Bone marrow (tissue), 2 donors: ENCODE data around the gene FGFR4.

Experiments used
- DNase-seq, 2 donors: peaks; one replicate each; lab custom pipeline; 2025; lab: John Stamatoyannopoulos, UW

Gene FGFR4

DNA sequence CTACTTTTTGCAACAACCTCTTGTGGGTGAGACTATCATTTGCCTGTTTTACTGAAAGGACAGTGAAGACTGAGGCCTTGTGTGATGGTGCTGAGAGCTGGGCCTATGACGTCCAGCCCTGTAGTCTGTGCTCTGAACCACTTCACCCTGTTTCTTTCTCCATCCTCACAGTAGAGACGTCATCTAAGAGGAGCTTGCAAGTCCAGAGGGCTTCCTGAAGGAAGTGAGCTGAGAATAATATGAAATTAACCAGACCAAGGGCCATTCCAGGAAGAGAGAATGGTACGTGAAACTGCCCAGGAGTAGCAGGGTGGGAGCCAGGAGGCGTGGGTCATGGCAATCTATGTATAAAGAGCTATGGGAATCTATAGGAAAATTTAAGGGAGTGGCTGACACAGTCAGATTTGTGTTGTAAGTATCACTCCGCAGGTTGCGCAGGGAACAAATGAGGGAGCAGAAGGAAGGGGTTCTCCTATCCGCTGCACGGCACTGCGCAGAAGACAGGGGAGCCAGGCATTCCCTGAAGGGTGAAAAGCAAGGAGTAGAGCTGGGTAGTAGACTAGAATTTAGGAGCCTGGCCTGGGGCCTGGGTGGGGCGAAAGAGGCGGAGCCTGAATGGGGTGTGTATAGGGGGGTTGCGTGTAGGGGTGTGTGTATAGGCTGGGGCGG is 596 bp upstream of the FGFR4 start:
- DNase-seq = no peak

- DNase-seq = no peak
These were observed 787 bp downstream of the FGFR4 start for GRCh38 chr5:177087398-177088005.

GRCh38 chr5:177089127-177089526 is 2.4 kb downstream of the FGFR4 start:
- no peak for DNase-seq

DNA sequence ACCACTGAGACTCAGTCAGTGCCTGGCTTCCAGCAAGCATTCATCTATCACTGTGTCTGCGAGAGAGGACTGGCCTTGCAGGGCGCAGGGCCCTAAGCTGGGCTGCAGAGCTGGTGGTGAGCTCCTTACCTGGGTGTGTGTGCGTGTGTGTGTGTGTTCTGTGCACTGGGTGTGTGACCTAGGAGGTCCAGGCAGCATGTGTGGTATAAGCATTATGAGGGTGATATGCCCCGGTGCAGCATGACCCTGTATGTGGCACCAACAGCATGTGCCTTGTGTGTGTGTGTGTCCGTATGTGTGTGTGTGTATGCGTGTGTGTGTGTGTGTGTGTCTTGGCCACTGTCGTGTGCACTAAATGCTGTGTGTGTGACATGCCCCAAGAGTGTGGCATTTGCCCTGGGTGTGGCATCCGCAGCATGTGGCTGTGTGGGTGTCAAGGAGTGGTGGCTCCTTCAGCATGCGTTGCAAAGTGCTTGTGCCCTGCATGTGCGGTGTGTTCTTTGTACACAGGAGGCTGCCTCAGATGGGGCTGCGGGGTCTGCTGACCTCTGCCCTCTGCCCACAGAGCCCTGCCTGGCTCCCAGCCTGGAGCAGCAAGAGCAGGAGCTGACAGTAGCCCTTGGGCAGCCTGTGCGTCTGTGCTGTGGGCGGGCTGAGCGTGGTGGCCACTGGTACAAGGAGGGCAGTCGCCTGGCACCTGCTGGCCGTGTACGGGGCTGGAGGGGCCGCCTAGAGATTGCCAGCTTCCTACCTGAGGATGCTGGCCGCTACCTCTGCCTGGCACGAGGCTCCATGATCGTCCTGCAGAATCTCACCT is 3.3 kb downstream of the FGFR4 start:
- no peak for DNase-seq

DNA sequence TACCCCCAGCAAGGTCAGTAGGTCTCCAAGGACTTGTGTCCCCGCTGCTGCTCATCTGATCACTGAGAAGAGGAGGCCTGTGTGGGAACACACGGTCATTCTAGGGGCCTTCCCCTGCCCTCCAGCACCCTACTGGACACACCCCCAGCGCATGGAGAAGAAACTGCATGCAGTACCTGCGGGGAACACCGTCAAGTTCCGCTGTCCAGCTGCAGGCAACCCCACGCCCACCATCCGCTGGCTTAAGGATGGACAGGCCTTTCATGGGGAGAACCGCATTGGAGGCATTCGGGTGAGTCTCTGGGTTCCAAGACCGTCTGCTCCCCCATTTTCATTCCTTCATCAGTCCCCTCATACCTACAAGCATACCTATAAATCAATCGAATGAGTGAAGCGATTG is 4.1 kb downstream of the FGFR4 start:
- no peak for DNase-seq

DNA sequence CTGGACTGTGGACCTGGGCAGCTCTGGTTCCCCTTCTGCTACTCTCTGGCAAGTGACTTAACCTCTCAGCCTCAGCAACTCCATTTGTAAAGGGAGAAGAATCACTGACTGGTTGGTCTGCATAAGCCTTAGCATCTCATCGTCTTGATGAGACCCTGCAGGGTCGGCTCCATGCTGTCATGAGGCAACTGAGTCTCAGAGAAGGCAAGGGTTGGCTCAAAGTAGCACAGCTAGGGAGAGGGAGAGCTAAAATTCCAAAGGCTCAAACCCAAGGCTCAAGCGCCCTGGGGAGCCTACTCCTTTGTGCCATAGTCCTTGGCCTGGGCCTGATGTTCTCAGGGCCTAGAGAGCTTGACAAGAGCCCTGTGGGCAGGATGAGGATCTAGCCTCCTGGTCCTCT is 4.5 kb downstream of the FGFR4 start:
- no peak for DNase-seq

DNA sequence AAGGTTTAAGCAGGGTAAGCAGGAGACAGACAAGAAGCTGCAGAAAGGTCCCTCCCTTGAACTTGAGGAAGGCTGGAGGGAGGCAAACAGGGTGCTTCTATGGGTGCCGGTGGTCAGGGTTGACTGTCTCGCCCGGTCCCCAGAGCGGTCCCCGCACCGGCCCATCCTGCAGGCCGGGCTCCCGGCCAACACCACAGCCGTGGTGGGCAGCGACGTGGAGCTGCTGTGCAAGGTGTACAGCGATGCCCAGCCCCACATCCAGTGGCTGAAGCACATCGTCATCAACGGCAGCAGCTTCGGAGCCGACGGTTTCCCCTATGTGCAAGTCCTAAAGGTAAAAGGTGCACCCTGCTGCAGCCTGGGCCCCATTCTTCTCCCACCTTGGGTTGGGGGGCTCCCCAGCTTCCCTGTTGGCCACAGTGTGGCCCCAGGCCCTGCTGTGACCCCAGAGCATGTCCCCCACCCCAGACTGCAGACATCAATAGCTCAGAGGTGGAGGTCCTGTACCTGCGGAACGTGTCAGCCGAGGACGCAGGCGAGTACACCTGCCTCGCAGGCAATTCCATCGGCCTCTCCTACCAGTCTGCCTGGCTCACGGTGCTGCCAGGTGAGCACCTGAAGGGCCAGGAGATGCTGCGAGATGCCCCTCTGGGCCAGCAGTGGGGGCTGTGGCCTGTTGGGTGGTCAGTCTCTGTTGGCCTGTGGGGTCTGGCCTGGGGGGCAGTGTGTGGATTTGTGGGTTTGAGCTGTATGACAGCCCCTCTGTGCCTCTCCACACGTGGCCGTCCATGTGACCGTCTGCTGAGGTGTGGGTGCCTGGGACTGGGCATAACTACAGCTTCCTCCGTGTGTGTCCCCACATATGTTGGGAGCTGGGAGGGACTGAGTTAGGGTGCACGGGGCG is 5.7 kb downstream of the FGFR4 start:
- DNase-seq = no peak

DNA sequence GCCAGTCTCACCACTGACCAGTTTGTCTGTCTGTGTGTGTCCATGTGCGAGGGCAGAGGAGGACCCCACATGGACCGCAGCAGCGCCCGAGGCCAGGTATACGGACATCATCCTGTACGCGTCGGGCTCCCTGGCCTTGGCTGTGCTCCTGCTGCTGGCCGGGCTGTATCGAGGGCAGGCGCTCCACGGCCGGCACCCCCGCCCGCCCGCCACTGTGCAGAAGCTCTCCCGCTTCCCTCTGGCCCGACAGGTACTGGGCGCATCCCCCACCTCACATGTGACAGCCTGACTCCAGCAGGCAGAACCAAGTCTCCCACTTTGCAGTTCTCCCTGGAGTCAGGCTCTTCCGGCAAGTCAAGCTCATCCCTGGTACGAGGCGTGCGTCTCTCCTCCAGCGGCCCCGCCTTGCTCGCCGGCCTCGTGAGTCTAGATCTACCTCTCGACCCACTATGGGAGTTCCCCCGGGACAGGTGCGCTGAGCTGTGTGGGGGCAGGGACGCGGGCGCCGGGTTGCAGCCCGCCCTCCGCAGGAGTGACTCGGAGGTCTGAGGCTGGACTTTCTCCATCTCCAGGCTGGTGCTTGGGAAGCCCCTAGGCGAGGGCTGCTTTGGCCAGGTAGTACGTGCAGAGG is 6.5 kb downstream of the FGFR4 start:
- no peak for DNase-seq

GRCh38 chr5:177093803-177094202 is 7.1 kb downstream of the FGFR4 start:
- no peak for DNase-seq

DNA sequence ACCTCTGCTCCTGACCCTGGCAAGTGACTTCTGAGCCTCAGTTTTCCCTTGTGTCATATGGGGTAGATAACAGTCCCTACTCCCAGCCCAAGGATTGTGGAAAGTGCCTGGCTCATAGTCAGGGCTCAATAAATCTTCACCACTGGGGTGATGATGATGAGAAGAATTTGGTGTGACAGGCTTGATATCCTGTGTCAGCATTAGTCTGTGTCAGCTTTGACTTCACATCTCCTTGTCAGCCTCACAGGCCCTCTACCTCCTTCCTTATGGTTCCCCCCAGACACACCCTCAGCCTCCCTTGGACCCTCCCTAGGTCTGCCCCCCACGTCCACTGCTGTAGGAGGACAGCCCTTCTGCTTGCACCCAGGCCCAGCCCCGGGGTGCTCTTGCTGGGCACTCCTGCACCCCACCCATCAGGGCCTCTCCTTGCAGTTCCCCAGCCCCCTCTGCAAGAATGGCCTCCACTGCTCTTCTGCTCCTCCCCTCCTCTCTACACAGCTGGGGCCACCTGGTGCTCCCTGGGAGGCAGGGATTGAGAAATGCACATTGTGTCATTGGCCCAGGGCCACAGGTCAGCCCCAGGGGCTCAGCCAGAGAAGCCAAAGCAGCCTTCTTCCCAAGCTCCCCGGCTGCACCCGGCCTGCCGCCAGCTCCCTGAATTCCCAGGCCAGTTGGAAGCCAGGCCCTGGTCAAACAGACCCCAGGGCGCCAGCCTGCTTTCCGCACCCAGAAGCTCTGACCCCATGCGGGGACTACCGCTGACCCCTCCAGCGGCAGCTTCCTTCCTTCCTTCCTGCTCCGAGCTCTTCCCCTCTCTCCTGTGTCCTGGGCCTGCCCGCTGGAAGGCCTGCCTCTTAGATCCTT is 7.7 kb downstream of the FGFR4 start:
- DNase-seq = no peak

DNA sequence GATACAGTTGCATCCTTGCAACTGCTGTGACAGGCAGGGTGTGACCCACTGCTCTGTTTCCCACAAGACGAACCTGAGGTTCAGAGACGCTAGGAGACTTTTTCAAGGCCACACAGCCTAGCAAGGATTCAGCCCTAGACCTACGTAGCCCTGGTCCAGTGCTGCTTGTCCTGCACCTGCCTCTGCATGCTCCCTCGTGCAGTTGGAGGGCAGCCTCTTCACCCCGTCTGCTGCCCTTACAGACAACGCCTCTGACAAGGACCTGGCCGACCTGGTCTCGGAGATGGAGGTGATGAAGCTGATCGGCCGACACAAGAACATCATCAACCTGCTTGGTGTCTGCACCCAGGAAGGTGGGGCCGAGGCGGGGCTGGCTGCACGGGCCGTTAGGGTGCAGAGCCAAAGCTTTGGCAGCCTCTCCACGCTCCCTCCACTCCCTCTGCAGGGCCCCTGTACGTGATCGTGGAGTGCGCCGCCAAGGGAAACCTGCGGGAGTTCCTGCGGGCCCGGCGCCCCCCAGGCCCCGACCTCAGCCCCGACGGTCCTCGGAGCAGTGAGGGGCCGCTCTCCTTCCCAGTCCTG is 8.5 kb downstream of the FGFR4 start:
- DNase-seq = no peak

DNA sequence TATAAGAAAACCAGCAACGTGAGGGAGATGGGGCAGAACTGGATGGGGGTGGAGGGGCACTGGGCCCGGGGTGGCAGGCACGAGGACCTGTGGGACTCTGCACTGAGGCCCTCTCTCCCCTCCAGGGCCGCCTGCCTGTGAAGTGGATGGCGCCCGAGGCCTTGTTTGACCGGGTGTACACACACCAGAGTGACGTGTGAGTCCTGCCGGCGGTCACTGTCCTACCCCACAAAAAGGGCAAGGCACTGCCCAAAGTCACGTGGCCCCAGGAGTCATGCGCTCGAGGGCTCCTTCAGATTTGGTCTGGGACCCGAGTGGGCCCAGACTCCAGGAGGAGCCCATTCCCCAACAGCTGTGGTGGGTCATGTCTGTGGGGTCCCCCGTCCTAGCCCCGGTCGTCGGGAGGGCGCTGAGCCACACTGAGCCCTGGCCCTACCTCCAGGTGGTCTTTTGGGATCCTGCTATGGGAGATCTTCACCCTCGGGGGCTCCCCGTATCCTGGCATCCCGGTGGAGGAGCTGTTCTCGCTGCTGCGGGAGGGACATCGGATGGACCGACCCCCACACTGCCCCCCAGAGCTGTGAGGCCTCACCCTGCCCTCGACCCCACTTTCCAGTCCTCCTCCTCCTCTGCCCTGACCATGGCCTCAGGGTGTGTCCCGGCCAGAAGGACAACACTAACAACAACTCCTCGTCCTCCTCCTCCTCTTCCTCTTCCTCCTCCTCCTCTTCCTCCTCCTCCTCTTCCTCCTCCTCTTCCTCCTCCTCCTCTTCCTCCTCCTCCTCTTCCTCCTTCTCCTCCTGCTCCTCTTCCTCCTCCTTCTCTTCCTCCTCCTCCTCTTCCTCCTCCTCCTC is 9.7 kb downstream of the FGFR4 start:
- no peak for DNase-seq

- no peak for DNase-seq
These were observed 10.6 kb downstream of the FGFR4 start for GRCh38 chr5:177097016-177097985.

GRCh38 chr5:177098120-177098469 is 11.4 kb downstream of the FGFR4 start:
- DNase-seq = no peak

- no peak for DNase-seq
These were observed 11.9 kb downstream of the FGFR4 start for GRCh38 chr5:177098470-177099141.

DNA sequence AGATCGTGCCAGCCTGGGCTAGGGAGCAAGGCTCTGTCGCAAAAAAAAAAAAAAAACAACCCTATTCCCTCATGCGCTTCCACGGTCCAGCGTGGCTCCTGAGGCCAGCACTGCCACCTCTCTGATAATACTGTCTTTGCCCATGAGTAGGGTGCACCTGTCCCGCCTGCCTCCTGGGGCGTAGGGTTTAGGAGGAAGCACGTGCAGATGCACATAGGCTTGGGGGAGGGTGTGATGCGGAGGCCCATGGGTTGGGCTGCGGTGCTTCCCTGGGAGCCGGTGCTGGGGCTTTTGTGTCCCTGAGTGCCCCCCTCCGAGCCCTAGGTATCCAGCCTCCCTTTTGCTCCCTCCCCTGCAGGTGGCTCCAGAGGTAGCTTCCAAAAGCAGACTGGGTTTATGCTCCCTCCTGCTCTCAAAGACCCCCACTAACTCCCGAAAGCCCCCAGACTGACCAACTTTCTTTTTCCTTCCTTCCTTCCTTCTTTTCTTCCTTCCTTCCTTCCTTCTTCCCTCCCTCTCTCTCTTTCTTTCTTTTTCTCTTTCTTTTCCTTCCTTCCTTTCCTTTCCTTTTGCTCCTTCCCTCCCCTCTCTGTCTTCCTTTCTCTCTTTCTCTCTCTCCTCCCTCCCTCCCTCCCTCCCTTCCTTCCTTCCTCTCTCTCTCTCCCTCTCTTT is 12.8 kb downstream of the FGFR4 start:
- no peak for DNase-seq

DNA sequence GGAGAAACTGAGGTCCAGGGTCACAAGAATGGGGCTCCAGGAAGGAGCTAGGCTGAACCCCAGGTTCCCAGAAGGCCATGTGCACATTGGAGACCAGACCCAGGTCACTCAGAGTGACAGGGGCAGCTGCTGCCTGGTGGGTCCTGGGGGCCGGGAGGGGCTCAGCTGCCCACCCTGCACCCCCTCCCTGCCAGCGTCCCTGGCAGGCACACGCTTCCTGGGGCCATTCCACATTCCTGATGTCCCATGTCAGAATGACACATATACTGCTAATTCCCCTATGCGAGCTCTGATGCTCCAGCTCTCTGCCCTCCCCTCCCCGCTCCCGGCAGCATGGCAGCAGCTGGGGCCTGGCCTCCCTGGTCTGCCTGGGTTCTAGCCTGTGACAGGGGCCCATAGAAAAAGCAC is 14.0 kb downstream of the FGFR4 start:
- DNase-seq = no peak
